UCSD-AML1 (cell line): ENCODE measurements around the gene ALAS1.
"Not testable (repeated sequence)": the region's sequence is repeated elsewhere in the genome, so short reads cannot be mapped to it uniquely, and the experiment has no call there.

Experiments
- DNase-seq: peaks from one replicate; lab custom pipeline; 2025; ENCODE audit not compliant: unreplicated experiment; lab: John Stamatoyannopoulos, UW

The ALAS1 gene

DNA sequence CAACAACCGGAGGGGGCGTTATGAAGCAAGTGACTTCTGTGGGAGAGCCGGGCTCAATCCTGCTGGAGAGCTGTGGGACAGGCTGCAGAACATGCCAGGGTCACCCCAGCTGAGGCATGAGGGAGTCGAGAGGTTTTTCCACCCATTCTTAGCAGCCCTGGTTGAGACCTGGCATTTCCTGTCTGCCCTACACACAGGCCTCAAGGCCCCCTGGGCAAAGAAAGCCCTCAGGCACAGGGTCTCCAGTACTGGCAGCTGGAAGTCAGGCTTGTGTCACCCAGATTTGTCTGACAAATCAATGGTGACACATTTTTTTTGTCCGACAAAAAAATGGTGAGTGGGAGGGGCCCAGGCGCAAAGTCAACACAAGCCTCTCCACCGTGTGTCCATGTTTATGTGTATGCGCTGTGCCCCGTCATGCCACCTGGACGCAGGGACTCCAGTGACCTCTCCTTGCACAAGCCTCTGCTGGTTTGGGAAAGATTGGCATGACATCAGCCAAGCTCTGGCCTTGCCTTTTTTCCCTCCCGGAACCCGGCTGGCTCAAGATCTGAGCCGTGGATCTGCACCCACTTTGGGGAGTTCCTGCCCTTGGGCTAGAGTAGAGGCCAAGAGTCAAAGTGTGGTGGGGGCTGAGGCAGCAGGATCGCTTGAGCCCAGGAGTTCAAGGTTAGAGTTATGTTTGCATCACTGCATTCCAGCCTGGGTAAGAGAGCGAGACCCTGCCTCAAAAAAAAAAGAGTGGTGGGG, 20.8 kb upstream of the ALAS1 start:
- DNase-seq, result no peak

DNA sequence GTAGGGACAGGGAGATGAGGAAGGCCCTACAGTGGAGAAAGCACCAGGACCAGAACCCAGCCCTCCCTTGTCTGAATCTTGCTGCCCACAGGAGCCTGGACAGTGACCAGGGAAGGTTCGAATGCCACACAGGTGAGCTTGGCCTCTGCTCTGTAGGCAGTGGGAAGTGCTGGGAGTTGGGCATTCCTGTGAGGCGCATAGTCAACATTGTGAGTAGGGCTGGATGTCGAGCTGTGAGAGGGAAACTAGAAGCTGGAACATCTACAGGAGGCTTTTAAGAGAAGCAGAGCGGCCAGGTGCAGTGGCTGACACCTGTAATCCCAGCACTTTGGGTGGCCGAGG, 20.3 kb upstream of the ALAS1 start:
- DNase-seq, result no peak

DNA sequence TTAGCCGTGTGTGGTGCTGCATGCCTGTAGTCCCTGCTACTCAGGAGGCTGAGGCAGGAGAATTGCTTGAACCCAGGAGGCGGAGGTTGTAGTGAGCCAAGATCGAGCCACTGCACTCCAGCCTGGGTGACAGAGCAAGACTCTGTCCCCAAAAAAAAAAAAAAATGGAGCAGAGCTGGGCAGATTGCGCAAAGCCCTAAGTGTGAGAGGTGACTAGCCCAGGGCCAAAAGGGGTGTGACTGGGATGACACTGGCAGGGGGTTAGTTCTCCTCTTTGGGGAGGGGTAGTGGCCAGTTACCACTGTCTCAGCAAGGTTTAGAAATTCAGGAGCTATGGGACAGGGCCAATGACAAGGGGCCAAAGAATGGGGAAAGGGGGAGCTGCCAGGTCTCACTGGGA, 19.8 kb upstream of the ALAS1 start:
- not testable (repeated sequence) for DNase-seq

DNA sequence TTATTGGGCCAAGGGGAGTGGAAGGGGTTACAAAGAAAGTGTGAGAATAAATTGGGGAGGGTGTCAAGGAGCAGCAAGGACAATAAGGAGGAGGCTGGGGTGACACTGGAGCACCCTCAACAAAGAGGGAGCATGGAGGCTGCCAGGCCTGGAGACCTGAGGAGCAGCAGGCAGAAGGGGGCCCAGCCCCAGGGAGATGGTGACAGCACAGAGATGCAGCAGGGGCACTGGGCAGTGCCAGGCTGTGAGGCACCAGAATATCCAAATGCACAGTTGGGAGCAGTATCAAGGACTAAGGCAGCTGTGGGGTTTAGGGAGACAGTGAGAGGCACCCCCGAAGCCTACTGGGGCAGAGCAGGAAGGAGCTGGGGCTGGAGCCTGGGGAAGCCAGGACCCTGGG, 19.4 kb upstream of the ALAS1 start:
- DNase-seq, result no peak

DNA sequence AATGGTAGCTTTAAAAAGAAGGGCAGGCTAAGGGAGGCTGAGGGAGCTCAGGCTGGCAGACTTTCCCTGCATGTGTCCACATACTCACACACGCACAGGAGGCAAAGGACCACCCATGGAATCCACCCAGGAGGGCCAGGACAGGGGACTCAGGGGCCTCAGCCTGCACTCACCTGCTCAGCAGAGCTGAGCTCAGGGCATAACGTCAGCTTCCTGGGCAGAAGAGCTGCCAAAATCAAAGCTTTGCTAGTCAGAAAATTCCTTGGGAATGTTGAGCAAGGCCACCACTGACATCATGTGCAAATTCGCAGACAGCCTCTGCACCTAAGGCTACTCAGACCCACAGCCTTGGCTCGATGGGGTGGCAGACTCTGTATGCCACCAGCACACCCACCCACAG, 16.4 kb upstream of the ALAS1 start:
- DNase-seq, result no peak

DNA sequence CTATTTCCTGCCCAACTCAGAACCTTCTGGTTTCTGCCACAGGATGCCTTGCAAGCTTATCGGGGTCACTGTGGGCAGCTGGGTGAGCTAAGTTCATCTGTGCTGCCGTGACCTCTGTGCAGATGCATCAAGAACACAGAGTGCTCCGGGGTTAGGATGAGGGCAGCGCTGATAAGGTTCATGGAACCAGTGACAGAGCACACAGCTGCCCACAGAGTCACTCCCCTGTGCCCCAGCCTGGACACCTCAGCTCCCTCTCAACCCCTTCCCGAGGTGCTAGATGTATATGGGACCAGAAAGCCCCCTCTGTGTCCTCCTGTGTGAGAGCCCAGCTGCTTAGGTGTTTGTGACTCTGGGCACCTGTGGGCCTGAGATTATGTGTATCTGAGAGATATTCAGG, 15.8 kb upstream of the ALAS1 start:
- DNase-seq, result no peak

DNA sequence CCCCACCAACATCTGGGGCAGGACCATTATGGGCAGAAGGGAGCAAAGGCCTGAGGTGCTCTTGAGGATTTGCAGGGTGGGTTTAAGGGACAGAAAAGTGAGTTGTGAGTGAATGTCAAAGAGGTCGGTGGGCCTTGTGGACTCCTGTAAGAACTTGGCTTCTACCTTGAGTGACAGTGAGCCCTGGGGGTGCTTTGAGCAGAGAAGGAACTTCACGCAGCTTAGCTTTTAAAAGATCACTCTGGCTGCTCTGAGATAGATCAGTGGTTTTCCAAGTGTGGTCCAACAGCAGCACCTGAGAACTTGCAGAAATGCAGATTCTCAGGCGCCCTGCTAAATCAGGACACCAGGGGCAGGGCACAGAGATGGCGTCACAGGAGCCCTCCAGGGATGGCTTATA, 15.3 kb upstream of the ALAS1 start:
- no peak for DNase-seq

DNA sequence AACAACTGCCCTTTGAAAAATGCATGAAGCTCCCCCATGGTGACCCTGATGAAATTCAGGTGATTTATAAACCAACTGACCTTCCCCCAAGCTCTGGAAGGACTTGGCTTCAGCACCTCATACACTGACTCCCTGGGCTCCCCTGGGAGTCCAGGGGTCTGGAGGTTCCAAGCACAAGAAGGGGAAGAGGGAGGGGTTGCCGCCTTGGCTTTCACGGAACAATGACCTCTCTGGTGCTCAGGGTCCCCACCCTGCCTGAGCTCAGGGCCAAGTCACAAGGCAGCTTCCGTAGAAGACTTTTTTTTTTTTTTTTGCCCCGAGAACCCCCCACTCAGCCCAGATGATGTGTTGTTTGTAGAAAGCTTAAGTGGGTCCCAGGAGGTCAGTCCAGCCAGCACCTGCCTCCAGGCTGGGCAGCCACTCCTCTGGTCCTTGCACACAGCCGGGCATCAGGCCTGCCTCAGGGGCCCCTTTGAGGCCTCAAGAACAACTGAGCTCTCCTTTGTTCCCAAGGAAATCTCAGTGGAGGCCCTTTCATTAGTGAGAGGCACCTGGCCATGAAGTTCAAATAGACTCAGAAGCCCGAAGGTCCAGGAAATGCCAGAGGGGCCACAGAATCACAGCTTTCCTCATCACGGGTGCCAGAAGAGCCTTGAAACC, 14.0 kb upstream of the ALAS1 start:
- no peak for DNase-seq

DNA sequence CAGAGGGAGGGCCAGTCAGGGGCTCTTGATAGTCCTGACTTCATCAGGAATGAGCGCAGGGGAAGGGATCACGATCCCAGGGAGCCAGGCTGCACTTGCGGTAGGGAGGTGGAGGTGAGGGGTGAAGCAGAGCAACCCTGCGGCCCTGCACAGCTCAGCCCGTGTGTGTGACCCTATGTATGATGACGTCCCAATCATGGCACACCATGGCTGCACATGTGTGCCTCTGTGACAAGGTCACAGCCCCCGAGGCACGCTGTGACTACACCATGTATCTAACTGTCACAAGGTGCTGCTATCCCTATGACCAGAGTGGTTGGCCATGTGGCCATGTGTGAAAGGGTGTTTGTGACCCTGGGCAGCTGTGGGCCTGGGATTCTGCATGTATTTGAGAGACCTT, 13.3 kb upstream of the ALAS1 start:
- no peak for DNase-seq

DNA sequence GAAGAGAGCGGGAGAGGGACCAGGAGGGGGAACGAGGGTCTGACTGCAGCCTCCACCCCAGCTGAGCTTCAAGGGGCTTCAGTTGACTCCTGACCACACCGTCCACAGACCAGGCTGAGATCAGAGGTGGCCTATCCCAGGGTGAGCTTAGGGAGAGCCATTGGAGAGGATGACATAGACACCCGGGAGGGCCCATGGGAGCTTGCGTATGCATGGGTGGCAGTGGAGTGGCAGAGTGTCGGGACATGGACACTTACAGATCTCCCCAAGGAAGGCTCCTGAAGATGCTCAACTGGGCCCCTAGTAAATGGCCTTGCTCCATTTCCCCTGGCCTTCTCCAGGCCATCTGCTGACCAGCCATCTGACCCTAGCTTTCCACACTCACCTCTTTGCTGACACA, 12.6 kb upstream of the ALAS1 start:
- no peak for DNase-seq

DNA sequence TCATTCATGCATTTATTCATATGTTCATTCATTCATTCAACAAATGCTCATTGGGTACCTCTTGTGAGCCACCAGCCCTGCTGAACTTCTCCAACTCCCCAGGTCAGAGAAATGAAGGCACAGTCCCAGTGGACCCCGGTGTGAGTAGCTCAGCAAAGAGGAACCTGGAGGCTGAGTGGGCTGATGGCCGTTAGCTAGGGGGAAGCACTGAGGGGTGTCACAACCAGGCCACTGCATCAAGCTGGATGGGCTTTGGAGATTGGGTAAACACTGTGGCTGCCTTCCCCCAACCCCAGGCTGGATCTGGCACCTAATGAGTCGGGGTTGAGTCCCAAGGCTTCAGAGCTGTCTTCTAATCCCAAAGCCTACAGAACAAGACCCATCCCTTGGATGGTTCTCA, 12.1 kb upstream of the ALAS1 start:
- no peak for DNase-seq

DNA sequence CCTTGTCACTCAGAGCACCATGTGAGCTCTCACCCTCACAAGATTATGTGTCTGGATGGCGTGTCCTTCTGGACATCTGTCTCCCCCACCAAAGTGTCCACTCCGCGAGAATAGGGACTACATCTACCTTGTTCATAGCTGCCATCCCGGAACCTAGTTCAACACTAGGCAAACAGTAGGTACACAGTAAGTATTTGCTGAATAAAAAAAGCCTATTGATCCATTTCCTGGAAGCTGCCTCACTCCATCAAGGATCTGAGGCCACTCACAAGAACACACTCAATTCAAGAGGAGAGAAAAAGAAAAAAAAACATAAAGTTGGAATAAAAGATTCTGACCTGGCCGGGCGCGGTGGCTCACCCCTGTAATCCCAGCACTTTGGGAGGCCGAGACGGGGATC, 11.2 kb upstream of the ALAS1 start:
- DNase-seq, result no peak

DNA sequence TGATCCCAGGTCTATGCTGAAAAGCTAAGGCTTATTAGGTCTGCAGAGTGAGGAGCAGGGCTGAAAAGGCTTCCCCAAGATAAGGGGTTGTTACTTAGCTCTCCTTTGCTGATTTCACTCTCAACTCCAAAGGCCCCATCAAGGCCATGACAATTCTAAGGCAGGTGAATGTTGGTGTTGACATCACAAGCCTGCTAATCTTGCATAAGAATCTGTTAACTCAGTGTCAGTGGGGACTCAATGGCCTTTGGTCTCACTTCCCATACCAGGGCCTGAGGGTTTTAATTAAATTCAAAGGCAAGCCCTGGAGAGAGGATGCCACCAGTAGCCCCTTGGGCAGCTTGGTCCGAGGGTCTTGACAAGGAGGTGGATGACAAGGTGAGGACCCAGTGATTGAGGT, 9.4 kb upstream of the ALAS1 start:
- DNase-seq, result no peak

DNA sequence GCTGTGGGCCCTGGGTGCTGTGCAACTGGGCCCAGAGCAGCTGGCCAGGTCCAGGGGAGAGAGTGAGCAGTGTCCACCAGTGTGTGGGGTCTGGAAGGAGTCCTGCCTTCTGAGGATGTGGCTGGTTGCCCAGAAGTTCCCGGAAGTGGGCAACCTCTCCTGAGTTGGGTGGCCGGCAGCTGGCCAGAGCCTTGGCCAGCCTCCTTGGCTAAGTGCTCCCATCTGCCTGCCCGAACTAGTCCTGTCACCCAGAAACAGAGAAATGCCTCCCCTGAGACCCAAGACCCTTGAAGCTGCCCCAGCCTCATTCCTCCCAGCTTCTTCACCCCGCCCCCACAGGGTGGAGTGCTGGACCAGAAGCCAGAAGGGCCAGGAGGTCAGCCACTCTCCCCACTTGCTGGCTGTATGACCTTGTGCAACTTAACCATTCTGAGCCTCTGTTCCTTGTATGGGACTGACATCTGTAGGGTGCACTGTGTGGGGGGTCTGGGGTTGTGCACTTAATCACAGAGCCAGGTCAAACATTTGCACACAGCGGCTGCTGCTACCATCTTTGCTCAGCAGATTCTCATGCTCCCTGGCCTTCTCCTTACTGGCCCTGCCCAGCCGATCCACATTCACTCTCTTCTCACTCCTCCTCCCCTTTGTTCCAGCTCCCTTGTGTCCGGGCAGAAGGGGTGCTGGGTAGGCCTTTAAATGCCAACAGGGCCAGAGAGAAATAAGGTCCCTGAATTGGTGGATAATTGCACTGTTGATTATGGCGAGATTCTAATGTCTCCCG, 7.5 kb upstream of the ALAS1 start:
- DNase-seq, result no peak

DNA sequence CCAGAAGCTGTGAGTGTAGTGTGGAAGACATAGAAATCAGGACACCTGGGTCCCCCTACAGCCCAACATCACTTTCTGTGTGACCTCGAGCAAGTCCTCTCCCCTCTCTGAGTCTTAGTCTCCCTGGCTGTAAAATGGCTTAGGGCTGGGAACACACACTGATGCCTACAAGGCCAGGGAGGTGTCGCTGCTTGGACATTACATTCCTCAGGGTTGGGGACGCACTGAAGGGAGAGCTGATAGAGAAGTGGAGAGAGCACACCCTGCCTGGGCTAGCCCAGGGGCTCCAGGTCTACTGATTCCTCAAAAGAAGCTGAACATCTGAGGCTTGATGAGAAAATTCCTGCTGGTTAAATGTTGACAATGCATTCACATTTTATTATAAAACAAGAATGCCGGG, 6.3 kb upstream of the ALAS1 start:
- no peak for DNase-seq

DNA sequence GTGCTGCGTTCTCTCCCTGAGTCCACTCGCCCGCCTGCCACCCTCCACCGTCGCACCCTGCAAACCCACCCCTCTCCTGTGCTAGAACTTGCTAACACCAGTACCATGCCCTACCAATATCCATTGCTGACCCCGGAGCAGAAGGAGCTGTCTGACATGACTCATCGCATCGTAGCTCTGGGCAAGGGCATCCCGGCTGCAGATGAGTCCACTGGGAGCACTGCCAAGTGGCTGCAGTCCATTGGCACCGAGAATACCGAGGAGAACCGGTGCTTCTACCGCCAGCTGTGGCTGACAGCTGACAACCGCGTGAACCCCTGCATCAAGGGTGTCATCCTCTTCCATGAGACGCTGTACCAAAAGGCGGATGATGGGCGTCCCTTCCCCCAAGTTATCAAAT, 4.9 kb upstream of the ALAS1 start:
- no peak for DNase-seq

DNA sequence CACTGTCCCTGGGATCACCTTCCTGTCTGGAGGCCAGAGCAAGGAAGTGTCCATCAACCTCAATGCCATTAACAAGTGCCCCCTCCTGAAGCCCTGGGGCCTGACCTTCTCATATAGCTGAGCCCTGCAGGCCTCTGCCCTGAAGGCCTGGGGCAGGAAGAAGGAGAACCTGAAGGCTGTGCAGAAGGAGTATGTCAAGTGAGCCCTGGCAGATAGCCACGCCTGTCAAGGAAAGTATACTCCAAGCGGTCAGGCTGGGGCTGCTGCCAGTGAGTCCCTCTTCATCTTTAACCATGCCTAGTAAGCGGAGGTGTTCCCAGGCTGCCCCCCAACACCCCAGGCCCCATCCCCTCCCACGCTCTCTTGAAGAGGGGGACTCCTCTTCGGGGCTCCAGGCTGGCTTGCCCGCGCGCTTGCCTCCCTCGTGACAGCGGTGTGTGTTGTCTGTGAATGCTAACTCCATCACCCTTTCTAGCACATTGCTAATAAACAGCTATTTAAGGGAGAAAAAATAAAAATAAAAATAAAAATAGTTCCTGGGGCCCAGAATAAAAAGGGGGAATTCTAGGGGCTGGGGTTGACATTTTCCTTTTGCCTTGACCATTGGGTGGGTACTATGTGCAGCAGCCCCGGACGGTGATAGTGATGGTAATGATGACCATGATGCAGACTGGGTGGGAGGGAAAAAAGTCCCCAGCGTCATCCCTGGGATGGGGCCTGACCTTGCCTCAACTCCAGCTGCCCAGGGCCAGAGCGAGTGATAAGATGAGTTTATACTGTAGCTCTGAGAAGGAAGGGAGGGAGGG, 3.3 kb upstream of the ALAS1 start:
- DNase-seq, result no peak

DNA sequence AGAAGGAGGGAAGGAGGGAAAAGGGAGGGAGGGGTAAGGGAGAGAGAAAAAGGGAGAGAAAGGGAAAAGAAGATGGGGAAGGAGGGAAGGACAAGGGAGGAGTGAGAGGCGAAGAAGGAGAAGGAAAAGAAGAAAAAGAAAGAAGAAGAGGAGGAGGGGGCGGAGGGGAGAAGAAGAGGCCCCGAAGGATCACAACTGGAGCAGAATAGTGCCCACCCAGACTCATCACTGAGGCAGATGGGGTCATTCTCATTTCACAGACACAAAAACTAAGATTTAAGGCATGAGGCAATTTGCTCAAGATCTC, 2.7 kb upstream of the ALAS1 start:
- no peak for DNase-seq

DNA sequence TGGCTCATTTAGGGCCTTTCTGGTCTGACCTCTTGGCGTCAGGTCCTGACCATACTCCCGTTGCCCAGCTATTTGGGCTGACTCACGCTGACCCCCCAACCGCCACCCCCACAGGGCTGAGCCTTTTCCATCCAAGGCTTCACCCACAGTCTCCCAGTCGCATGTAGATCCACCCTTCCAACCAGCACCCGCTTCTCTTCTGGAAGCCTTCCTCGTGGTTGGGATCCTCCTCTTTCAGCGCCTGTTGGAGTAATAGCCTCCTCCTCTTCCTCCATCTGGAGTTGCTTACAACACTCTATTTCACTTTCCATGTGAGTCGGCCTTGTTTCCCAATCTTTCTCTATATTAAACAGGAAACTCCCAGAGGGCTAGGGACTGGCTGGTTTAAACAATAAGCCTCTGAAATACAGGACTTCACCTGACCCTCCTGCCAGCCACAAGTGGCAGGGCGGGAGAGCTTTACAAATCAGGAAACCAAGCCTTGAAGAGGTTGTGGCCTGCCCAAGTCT, 2.1 kb upstream of the ALAS1 start:
- DNase-seq, result no peak

DNA sequence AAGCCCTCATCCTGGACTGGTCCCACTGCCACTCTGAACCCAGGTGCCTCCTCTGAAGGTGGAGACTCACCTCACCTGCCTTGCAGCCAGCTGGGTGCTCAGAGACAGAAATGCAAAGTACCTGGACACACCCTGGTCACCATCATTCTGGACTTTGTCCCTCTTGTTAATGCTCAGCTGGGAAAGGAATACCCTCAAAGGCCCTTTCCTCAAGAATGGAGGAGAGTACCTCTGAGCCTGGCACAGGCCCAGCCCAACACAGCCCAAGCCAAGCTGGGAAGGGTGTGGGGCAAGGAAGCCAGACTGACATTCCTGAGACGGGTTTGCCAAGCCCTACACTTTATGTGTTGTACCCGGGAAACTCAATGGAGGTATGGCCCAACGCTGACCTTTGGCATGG, 983 bp upstream of the ALAS1 start:
- DNase-seq, result no peak

DNA sequence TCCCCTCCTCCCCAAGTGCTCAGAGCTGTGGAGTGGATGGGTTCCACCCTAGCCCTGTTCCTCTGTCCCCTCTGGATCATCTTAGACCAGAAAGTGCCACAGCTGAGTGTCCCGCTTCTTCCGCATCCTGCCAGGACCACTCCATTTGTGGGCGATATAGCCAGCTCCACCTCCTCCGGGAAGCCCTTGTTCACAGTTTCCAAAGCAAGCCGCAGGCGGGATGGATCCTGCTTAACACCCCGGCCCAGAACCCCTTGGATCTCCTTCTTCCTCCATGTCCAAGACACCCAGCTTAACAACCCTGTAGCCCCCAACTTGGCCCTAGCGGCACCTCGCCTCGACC, 490 bp upstream of the ALAS1 start:
- DNase-seq, result no peak
